ENCODE data around the gene UBE2M. TPM values are rescaled to one million over a fixed set of nuclear protein-coding genes. Genes with fewer than 3 reads are reported as not detected.
A peak's percentile ranks its signal among the peaks of the same experiment; 100 is the strongest.

Gene UBE2M
- polyA plus RNA-seq, 1 experiment: 82.5 TPM

GRCh38 chr19:58557221-58558065 lies 968 bp downstream of the UBE2M start:
- H3K27ac ChIP-seq (ENCODE audit: low read depth, low read length): peak overlapping the region; percentile 61
- CTCF ChIA-PET: interaction anchor here (0.9 to 1.9 kb wide), 2 partner anchors 38 kb away, joined by 3 to 5 read pairs; partner anchors contain the start of gene ZBTB45
- no peaks in the 10 kb centered on the region; the same call in 1 of the 2 replicates for H3K9me3 ChIP-seq (ENCODE audit: control insufficient read depth, insufficient read depth, low read length)
- H3K4me3 ChIP-seq (ENCODE audit: low read depth, low read length): peak overlapping the region; percentile 95
- no peaks in the 10 kb centered on the region for H3K27me3 ChIP-seq (ENCODE audit: control insufficient read depth, insufficient read depth, low read length)
- POLR2A ChIA-PET: interaction anchor here (0.7 to 2.4 kb wide), 5 partner anchors 13 to 195 kb away, joined by 3 to 22 read pairs (median 5); partner anchors contain the start of genes TRIM28 and ZBTB45
- no peak for TF ChIP-seq CTCF (IDR thresholded peaks at IDR 0.05; ENCODE audit: low read depth, low read length)
- no peak for DNase-seq (ENCODE audit: low read depth, low spot score)

GRCh38 chr19:58556622-58557220 lies 1.7 kb downstream of the UBE2M start:
- no peaks in the 10 kb centered on the region; the same call in 1 of the 2 replicates for H3K9me3 ChIP-seq (ENCODE audit: control insufficient read depth, insufficient read depth, low read length)
- peak overlapping the region; percentile 39 for H3K27ac ChIP-seq (ENCODE audit: low read depth, low read length)
- TF ChIP-seq CTCF (IDR thresholded peaks at IDR 0.05; ENCODE audit: low read depth, low read length): no peak
- CTCF ChIA-PET: interaction anchor here (0.9 kb wide), 1 partner anchor 37 kb away, joined by 3 read pairs; the partner anchor contains the start of gene ZBTB45
- peak overlapping the region; percentile 95 for H3K4me3 ChIP-seq (ENCODE audit: low read depth, low read length)
- no peaks in the 10 kb centered on the region for H3K27me3 ChIP-seq (ENCODE audit: control insufficient read depth, insufficient read depth, low read length)
- POLR2A ChIA-PET: interaction anchor here (1.0 to 1.1 kb wide), 2 partner anchors 13 to 37 kb away, joined by 3 to 5 read pairs; partner anchors contain the start of genes TRIM28 and ZBTB45
- DNase-seq (ENCODE audit: low read depth, low spot score): no peak

GRCh38 chr19:58555920-58556621 lies 2.3 kb downstream of the UBE2M start:
- CTCF ChIA-PET: interaction anchor here (1.5 to 3.4 kb wide), 2 partner anchors 25 to 37 kb away, joined by 5 to 18 read pairs; partner anchors contain the start of gene ZBTB45
- no peak for TF ChIP-seq CTCF (IDR thresholded peaks at IDR 0.05; ENCODE audit: low read depth, low read length)
- DNase-seq (ENCODE audit: low read depth, low spot score): no peak
- POLR2A ChIA-PET: interaction anchor here (1.8 to 3.8 kb wide), 3 partner anchors 12 to 36 kb away, joined by 11 to 47 read pairs (median 30); partner anchors contain the start of genes TRIM28 and ZBTB45
- Histone ChIP-seq H3K27ac (ENCODE audit: low read depth, low read length) (no peak overlapping the region), H3K4me3 (ENCODE audit: low read depth, low read length) (peak overlapping the region; percentile 95), H3K9me3 (ENCODE audit: control insufficient read depth, insufficient read depth, low read length) (no peaks in the 10 kb centered on the region; the same call in 1 of the 2 replicates), H3K27me3 (ENCODE audit: control insufficient read depth, insufficient read depth, low read length) (no peaks in the 10 kb centered on the region)

- Histone ChIP-seq H3K27ac (ENCODE audit: low read depth, low read length) (peak overlapping the region; percentile 91), H3K4me3 (ENCODE audit: low read depth, low read length) (peak overlapping the region; percentile 87), H3K9me3 (ENCODE audit: control insufficient read depth, insufficient read depth, low read length) (no peaks in the 10 kb centered on the region; the same call in 1 of the 2 replicates), H3K27me3 (ENCODE audit: control insufficient read depth, insufficient read depth, low read length) (no peaks in the 10 kb centered on the region)
- TF ChIP-seq CTCF (IDR thresholded peaks at IDR 0.05; ENCODE audit: low read depth, low read length): no peak
- no peak for DNase-seq (ENCODE audit: low read depth, low spot score)
- ChIA-PET POLR2A (interaction anchor here (1.0 to 3.8 kb wide), 5 partner anchors 9 to 199 kb away, joined by 3 to 47 read pairs (median 11); partner anchors contain the start of genes TRIM28 and ZBTB45), CTCF (interaction anchor here (0.7 to 3.4 kb wide), 3 partner anchors 25 to 41 kb away, joined by 3 to 18 read pairs (median 5); partner anchors contain the start of gene ZBTB45)
Measured at GRCh38 chr19:58555369-58555885, 3.0 kb downstream of the UBE2M start.
